Mucosa of descending colon (tissue), 3 donors: ENCODE results near the gene TEAD4. TPM values are rescaled to one million over a fixed set of nuclear protein-coding genes. Genes with fewer than 3 reads are reported as not detected.

Experiments used
- ATAC-seq: fragments of 200-7000 bp; cut with Tn5 transposase; one replicate; pipeline ENCODE4 v1.9.1; 2020; ENCODE audit warnings: mild to moderate bottlenecking, moderate library complexity
- DNase-seq, 3 donors: peaks; one replicate each; pipeline ENCODE4 v3.0.0-alpha.2; 2020
- H3K36me3 ChIP-seq: fragments of 200-600 bp; one replicate; pipeline ENCODE4 v1.8.0; 2021; ENCODE audit warnings: low read depth, mild to moderate bottlenecking
- H3K4me1 ChIP-seq: fragments of 200-600 bp; one replicate; pipeline ENCODE4 v1.8.0; 2021; ENCODE audit warnings: low read depth, mild to moderate bottlenecking
- H3K4me3 ChIP-seq: fragments of 200-600 bp; one replicate; pipeline ENCODE4 v1.8.0; 2021; ENCODE audit warnings: mild to moderate bottlenecking
- H3K9me3 ChIP-seq: fragments of 200-600 bp; one replicate; pipeline ENCODE4 v1.8.0; 2021; ENCODE audit warnings: mild to moderate bottlenecking
- CTCF ChIP-seq: fragments of 200-600 bp; IDR thresholded peaks from one replicate; pipeline ENCODE4 v1.8.0; 2022; ENCODE audit warnings: antibody characterized with exemption, mild to moderate bottlenecking
- intact Hi-C, 2 donors: fragments of 100-400 bp; cut with DNase I in 1 of 2; cut with micrococcal nuclease in 1 of 2; formaldehyde crosslinking; loops; one replicate each; pipeline versions ENCODE4 v1.11.0 to v1.11.1; 2022; cut with DNase I, micrococcal nuclease
- total RNA-seq, 3 donors: library from RNA; stranded (reverse); fragmentation: NEBNext Ultra II Directional in 2 of 3; extraction: Animal tissue kit (Norgen Biotek cat#: 25700) in 2 of 3; gene quantifications; one replicate each; pipeline versions ENCODE4 v1.2.1 to v1.2.4, GENCODE V29; 2021 to 2023
- donor health status: DM: no; HTN: no; CAD: no; lungs with moderate emphysema.
- donor health status: DM: no; HTN: no; CAD: no.
- donor health status: DM: no; HTN: yes; CAD: no.

TEAD4 gene
- total RNA-seq, 3 donors from 2014 or later: 4.6 to 11.3 (median 6.5) TPM

- no peaks in the 10 kb centered on the region for H3K36me3 ChIP-seq
- intact Hi-C loops: no loop called here
- H3K9me3 ChIP-seq: no peaks in the 10 kb centered on the region
- DNase-seq (no peak), ATAC-seq (no peak)
- no peak for TF ChIP-seq CTCF
- no peak overlapping the region for H3K4me3 ChIP-seq
- H3K4me1 ChIP-seq: no peaks in the 10 kb centered on the region
Measured at GRCh38 chr12:3081091-3081490, 121.9 kb downstream of the TEAD4 start.

- DNase-seq: no peak
- Histone ChIP-seq H3K36me3 (no peaks in the 10 kb centered on the region), H3K4me1 (no peaks in the 10 kb centered on the region), H3K9me3 (no peaks in the 10 kb centered on the region), H3K4me3 (no peak overlapping the region)
- no peak for TF ChIP-seq CTCF
- intact Hi-C loops: no loop called here
- ATAC-seq: no peak
Measured at GRCh38 chr12:3081886-3082285, 122.7 kb downstream of the TEAD4 start.

GRCh38 chr12:3083241-3083920 is 124.2 kb downstream of the TEAD4 start:
- DNase-seq (no peak), ATAC-seq (peak; percentile 31)
- intact Hi-C loops: no loop called here
- no peak for TF ChIP-seq CTCF
- H3K9me3 ChIP-seq: no peaks in the 10 kb centered on the region
- no peaks in the 10 kb centered on the region for H3K4me1 ChIP-seq
- no peak overlapping the region for H3K4me3 ChIP-seq
- H3K36me3 ChIP-seq: no peaks in the 10 kb centered on the region

GRCh38 chr12:3083921-3084347 is 124.7 kb downstream of the TEAD4 start:
- no peak for TF ChIP-seq CTCF
- no peaks in the 10 kb centered on the region for H3K4me1 ChIP-seq
- ATAC-seq (peak; percentile 41), DNase-seq (no peak)
- H3K4me3 ChIP-seq: no peak overlapping the region
- intact Hi-C loops: no loop called here
- H3K36me3 ChIP-seq: no peaks in the 10 kb centered on the region
- no peaks in the 10 kb centered on the region for H3K9me3 ChIP-seq

- DNase-seq (no peak), ATAC-seq (no peak)
- no peaks in the 10 kb centered on the region for H3K9me3 ChIP-seq
- H3K4me3 ChIP-seq: no peak overlapping the region
- H3K4me1 ChIP-seq: no peaks in the 10 kb centered on the region
- TF ChIP-seq CTCF: no peak
- H3K36me3 ChIP-seq: no peaks in the 10 kb centered on the region
- intact Hi-C loops: no loop called here
Measured at GRCh38 chr12:3084742-3085141, 125.5 kb downstream of the TEAD4 start.
